ENCODE data around the gene PRKCA.

GRCh38 chr17:66739553-66739952, 437.1 kb downstream of the PRKCA start:
- TF ChIP-seq CTCF (IDR thresholded peaks at IDR 0.05) = no peak
- no peak for TF ChIP-seq POLR2A (IDR thresholded peaks at IDR 0.05)
- no peak for TF ChIP-seq EP300 (IDR thresholded peaks at IDR 0.05)

All from gastroesophageal sphincter (tissue), 3 donors.